ENCODE results near the gene CPSF3. TPM values are rescaled to one million over a fixed set of nuclear protein-coding genes. Genes with fewer than 3 reads are reported as not detected.

Gene CPSF3
- total and polyA plus RNA-seq, 2 of the 4 experiments (the other 2 are of a cell fraction) = 29.2 to 64.5 TPM

DNA sequence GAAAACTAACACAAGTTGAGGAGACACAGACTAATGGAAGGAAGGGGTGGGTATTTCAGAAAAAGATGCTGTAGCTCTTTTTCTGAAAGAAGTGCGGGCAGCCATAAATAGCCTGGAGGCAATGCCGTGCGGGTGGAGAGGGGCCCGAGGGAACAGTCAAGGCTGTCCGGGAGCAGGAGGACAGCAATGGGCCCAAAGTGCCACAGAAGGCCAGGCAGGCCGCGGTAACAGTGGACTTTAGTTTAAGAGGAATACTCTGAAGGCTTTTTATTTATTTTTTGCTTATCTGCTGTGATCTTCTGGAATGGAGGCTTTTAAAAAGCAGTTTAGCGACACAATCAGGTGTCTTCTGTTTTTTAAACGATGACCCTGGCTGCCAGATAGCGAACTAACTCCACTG is 3.0 kb upstream of the CPSF3 start:
- Histone ChIP-seq H3K4me1 (ENCODE audit: control insufficient read depth, insufficient read depth, low read length) (peaks cover 15% of the 10 kb centered on the region), H3K4ac (ENCODE audit: low read depth, low read length) (no peak overlapping the region), H2BK5ac (ENCODE audit: low read depth, low read length, poor library complexity, severe bottlenecking) (no peak overlapping the region), H2AK9ac (replicated peaks; ENCODE audit: low read depth, low read length, poor library complexity) (no peak overlapping the region), H4K5ac (ENCODE audit: low read depth, low read length) (no peak overlapping the region), H3K27ac (ENCODE audit: insufficient read depth, low read length) (no peak overlapping the region), H3K56ac (ENCODE audit: extremely low read depth, insufficient read depth, low read length) (no peak overlapping the region), H2BK15ac (ENCODE audit: low read depth, low read length) (no peak overlapping the region), H3K79me1 (ENCODE audit: low read depth in 1 of 2, low read length in 2 of 2) (peaks cover 26 to 89% of the 10 kb centered on the region in 2 experiments), H4K8ac (ENCODE audit: low read depth in 2 of 2, low read length in 2 of 2) (no peak overlapping the region), H2AK5ac (ENCODE audit: low read depth, low read length) (peak overlapping the region; percentile 48; the same call in 1 of the 2 replicates), H3K9me1 (ENCODE audit: insufficient read depth, low read length) (peaks cover 14% of the 10 kb centered on the region), H3K23ac (ENCODE audit: low read depth, low read length) (no peak overlapping the region), H4K91ac (ENCODE audit: insufficient read depth, low read depth, low read length) (no peak overlapping the region), H3K36me3 (ENCODE audit: control insufficient read depth, insufficient read depth, low read length) (peaks cover 5% of the 10 kb centered on the region), H3K27me3 (ENCODE audit: control insufficient read depth, insufficient read depth, low read length) (no peaks in the 10 kb centered on the region), H3K14ac (replicated peaks; ENCODE audit: low read depth, low read length) (no peak overlapping the region), H4K20me1 (ENCODE audit: insufficient read depth, low read length) (peaks cover 27% of the 10 kb centered on the region; the same call in 1 of the 2 replicates), H3K9me3 (ENCODE audit: control insufficient read depth, insufficient read depth, low read length) (no peaks in the 10 kb centered on the region), H3K9ac (ENCODE audit: low read depth, low read length) (no peak overlapping the region), H3K4me3 (ENCODE audit: insufficient read depth, low read depth, low read length) (no peak overlapping the region), H3K4me2 (ENCODE audit: low read depth, low read length) (no peak overlapping the region), H3K18ac (ENCODE audit: low read depth, low read length) (no peak overlapping the region), H2AFZ (replicated peaks; ENCODE audit: low read length, poor library complexity) (no peak overlapping the region), H2BK20ac (ENCODE audit: low read depth, low read length) (no peak overlapping the region), H2BK120ac (ENCODE audit: low read depth, low read length) (no peak overlapping the region)
- intact Hi-C loops (cut with micrococcal nuclease) = loop anchor here (5.0 kb wide), 1 partner anchor 213 kb away; the partner anchor contains the start of gene ASAP2
- TF ChIP-seq RCOR1 (IDR thresholded peaks at IDR 0.05; ENCODE audit: insufficient replicate concordance, low read length) = no peak
- TF ChIP-seq, protein P1, sequence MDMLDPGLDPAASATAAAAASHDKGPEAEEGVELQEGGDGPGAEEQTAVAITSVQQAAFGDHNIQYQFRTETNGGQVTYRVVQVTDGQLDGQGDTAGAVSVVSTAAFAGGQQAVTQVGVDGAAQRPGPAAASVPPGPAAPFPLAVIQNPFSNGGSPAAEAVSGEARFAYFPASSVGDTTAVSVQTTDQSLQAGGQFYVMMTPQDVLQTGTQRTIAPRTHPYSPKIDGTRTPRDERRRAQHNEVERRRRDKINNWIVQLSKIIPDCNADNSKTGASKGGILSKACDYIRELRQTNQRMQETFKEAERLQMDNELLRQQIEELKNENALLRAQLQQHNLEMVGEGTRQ (IDR thresholded peaks at IDR 0.05; ENCODE audit: low read depth, low read length) = no peak
- no peak for TF ChIP-seq RFX5 (IDR thresholded peaks at IDR 0.05; ENCODE audit: low read depth, low read length)
- TF ChIP-seq POLR2A (IDR thresholded peaks at IDR 0.05; ENCODE audit: low read depth, low read length) = no peak
- TF ChIP-seq, protein P2, sequence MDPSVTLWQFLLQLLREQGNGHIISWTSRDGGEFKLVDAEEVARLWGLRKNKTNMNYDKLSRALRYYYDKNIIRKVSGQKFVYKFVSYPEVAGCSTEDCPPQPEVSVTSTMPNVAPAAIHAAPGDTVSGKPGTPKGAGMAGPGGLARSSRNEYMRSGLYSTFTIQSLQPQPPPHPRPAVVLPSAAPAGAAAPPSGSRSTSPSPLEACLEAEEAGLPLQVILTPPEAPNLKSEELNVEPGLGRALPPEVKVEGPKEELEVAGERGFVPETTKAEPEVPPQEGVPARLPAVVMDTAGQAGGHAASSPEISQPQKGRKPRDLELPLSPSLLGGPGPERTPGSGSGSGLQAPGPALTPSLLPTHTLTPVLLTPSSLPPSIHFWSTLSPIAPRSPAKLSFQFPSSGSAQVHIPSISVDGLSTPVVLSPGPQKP (IDR thresholded peaks at IDR 0.05; ENCODE audit: borderline replicate concordance, low read depth, low read length) = no peak
- TF ChIP-seq SMC3 (IDR thresholded peaks at IDR 0.05; ENCODE audit: low read depth, low read length) = no peak
- ATAC-seq (ENCODE audit: low read depth) = no peak
- DNase-seq = no peak
- WGBS, 2 experiments (ENCODE audit: extremely low coverage in 2 of 2, insufficient read length in 1 of 2) = 82% methylated on average over 3 of the region's 10 CpGs; no CpG with 5 or more reads in 1 of the 2 experiments
- in situ Hi-C loops (cut with MboI; ENCODE audit: low sequenced_read_pairs) = no loop called here
- ChIA-PET POLR2A (ENCODE audit: unreplicated experiment) (no interaction called here), CTCF (no interaction called here)
- dilution Hi-C loops (cut with HindIII; ENCODE audit: low sequenced_read_pairs, unreplicated experiment) = no loop called here
- no TSS peak for BruUV-seq (replicated peaks)

Measured in IMR-90 (cell line).